NT2/D1 (cell line): ENCODE measurements around the gene RSPO4.
A peak's percentile ranks its signal among the peaks of the same experiment; 100 is the strongest.

Experiments used
- DNase-seq: peaks from one replicate; pipeline ENCODE4 v3.0.0-alpha.2; 2011; ENCODE audit warnings: low read depth, low spot score
- H3K27me3 ChIP-seq: 2 replicates; pipeline ENCODE4 v1.6.0; 2011; ENCODE audit warnings: mild to moderate bottlenecking; ENCODE audit not compliant: insufficient read length, insufficient read depth
- H3K36me3 ChIP-seq: 2 replicates; pipeline ENCODE4 v1.6.1; 2011; ENCODE audit warnings: mild to moderate bottlenecking, low read length, mixed read lengths; ENCODE audit not compliant: insufficient read depth, insufficient read length
- H3K4me1 ChIP-seq: 2 replicates; pipeline ENCODE4 v1.5.1; 2011; ENCODE audit not compliant: insufficient read depth, insufficient read length
- H3K4me3 ChIP-seq: 2 replicates; pipeline ENCODE4 v1.5.1; 2011; ENCODE audit warnings: low read depth; ENCODE audit not compliant: insufficient read length
- H3K9ac ChIP-seq: 2 replicates; pipeline ENCODE4 v1.6.0; 2011; ENCODE audit warnings: low read depth; ENCODE audit not compliant: insufficient read length
- H3K9me3 ChIP-seq: 2 replicates; pipeline ENCODE4 v1.5.1; 2011; ENCODE audit warnings: mild to moderate bottlenecking, low read length; ENCODE audit not compliant: insufficient read depth
- SUZ12 ChIP-seq: IDR thresholded peaks from 2 replicates; pipeline ENCODE4 v1.6.1; 2011; ENCODE audit not compliant: insufficient read length, insufficient read depth; ENCODE audit errors: extremely low read depth
- YY1 ChIP-seq: IDR thresholded peaks from 2 replicates; pipeline ENCODE4 v1.6.1; 2011; ENCODE audit not compliant: insufficient read length, insufficient read depth
- ZNF274 ChIP-seq: IDR thresholded peaks from 2 replicates; pipeline ENCODE4 v1.6.1; 2011; ENCODE audit warnings: mild to moderate bottlenecking, low read depth, low read length

Gene RSPO4

GRCh38 chr20:1001911-1002681 is at the start of gene RSPO4:
RSPO4 (minus strand) TSS chr20:1002311; CDS start chr20:1002164, 147 bp downstream.
- H3K4me3 ChIP-seq = peak within 1 kb of the TSS; percentile 50
- no peaks in the 10 kb centered on the region for H3K4me1 ChIP-seq
- DNase-seq = no peak
- no peak for TF ChIP-seq ZNF274
- no peak for TF ChIP-seq SUZ12
- no peak for TF ChIP-seq YY1
- peaks cover 26% of the 10 kb centered on the region for H3K27me3 ChIP-seq
- peaks cover 1% of the 10 kb centered on the region for H3K36me3 ChIP-seq
- no peaks in the 10 kb centered on the region for H3K9me3 ChIP-seq
- H3K9ac ChIP-seq = peak within 1 kb of the TSS; percentile 82

- Histone ChIP-seq H3K4me3 (no peak overlapping the region), H3K9me3 (no peaks in the 10 kb centered on the region), H3K9ac (no peak overlapping the region), H3K36me3 (no peaks in the 10 kb centered on the region), H3K27me3 (peaks cover 2% of the 10 kb centered on the region), H3K4me1 (no peaks in the 10 kb centered on the region)
- DNase-seq = no peak
- TF ChIP-seq YY1 (no peak), SUZ12 (no peak), ZNF274 (no peak)
These were observed 48.3 kb upstream of the RSPO4 start for GRCh38 chr20:1050440-1050839.

- Histone ChIP-seq H3K9me3 (no peaks in the 10 kb centered on the region), H3K4me3 (no peak overlapping the region), H3K9ac (no peak overlapping the region), H3K27me3 (peaks cover 2% of the 10 kb centered on the region), H3K36me3 (no peaks in the 10 kb centered on the region), H3K4me1 (peaks cover 3% of the 10 kb centered on the region)
- no peak for DNase-seq
- TF ChIP-seq SUZ12 (no peak), ZNF274 (no peak), YY1 (no peak)
These were observed 43.8 kb upstream of the RSPO4 start for GRCh38 chr20:1045860-1046418.

- peaks cover 3% of the 10 kb centered on the region for H3K4me1 ChIP-seq
- no peak overlapping the region for H3K9ac ChIP-seq
- no peak for TF ChIP-seq SUZ12
- no peak for TF ChIP-seq YY1
- no peak for TF ChIP-seq ZNF274
- no peak overlapping the region for H3K4me3 ChIP-seq
- DNase-seq = no peak
- H3K9me3 ChIP-seq = no peaks in the 10 kb centered on the region
- H3K36me3 ChIP-seq = no peaks in the 10 kb centered on the region
- no peaks in the 10 kb centered on the region for H3K27me3 ChIP-seq
These were observed 39.8 kb upstream of the RSPO4 start for GRCh38 chr20:1041845-1042390.

GRCh38 chr20:1038205-1038604 is 36.1 kb upstream of the RSPO4 start:
- H3K9ac ChIP-seq = no peak overlapping the region
- TF ChIP-seq SUZ12 (no peak), YY1 (no peak), ZNF274 (no peak)

GRCh38 chr20:1037039-1037438 is 34.9 kb upstream of the RSPO4 start:
- H3K27me3 ChIP-seq = no peaks in the 10 kb centered on the region
- no peak for DNase-seq
- H3K9me3 ChIP-seq = no peaks in the 10 kb centered on the region
- H3K4me1 ChIP-seq = no peaks in the 10 kb centered on the region
- H3K4me3 ChIP-seq = no peak overlapping the region
- H3K9ac ChIP-seq = no peak overlapping the region
- TF ChIP-seq YY1 = no peak
- no peak for TF ChIP-seq ZNF274
- TF ChIP-seq SUZ12 = no peak
- H3K36me3 ChIP-seq = no peaks in the 10 kb centered on the region

More at GRCh38 chr20:1038205-1038604, 36.1 kb upstream of the RSPO4 start:
- Histone ChIP-seq H3K4me3 (no peak overlapping the region), H3K9me3 (no peaks in the 10 kb centered on the region), H3K4me1 (no peaks in the 10 kb centered on the region), H3K27me3 (no peaks in the 10 kb centered on the region), H3K36me3 (no peaks in the 10 kb centered on the region)
- DNase-seq = no peak

- no peak for DNase-seq
- no peaks in the 10 kb centered on the region for H3K36me3 ChIP-seq
These were observed 33.4 kb upstream of the RSPO4 start for GRCh38 chr20:1035466-1035865.

More at GRCh38 chr20:1035466-1035865, 33.4 kb upstream of the RSPO4 start:
- TF ChIP-seq ZNF274 (no peak), SUZ12 (no peak), YY1 (no peak)
- Histone ChIP-seq H3K9ac (no peak overlapping the region), H3K4me3 (no peak overlapping the region), H3K27me3 (no peaks in the 10 kb centered on the region), H3K9me3 (no peaks in the 10 kb centered on the region; the same call in 1 of the 2 replicates), H3K4me1 (no peaks in the 10 kb centered on the region)
